ENCODE measurements around the gene VPS4A. TPM values are rescaled to one million over a fixed set of nuclear protein-coding genes. Genes with fewer than 3 reads are reported as not detected.
"Not testable (repeated sequence)": the region's sequence is repeated elsewhere in the genome, so short reads cannot be mapped to it uniquely, and the experiment has no call there.

VPS4A gene
- total RNA-seq, 2 donors from 2014 or later = 34.1 to 34.3 TPM

GRCh38 chr16:69349536-69349935, 38.4 kb downstream of the VPS4A start:
- ATAC-seq (no peak), DNase-seq (no peak)
- intact Hi-C loops (cut with DNase I, micrococcal nuclease) = no loop called here

DNA sequence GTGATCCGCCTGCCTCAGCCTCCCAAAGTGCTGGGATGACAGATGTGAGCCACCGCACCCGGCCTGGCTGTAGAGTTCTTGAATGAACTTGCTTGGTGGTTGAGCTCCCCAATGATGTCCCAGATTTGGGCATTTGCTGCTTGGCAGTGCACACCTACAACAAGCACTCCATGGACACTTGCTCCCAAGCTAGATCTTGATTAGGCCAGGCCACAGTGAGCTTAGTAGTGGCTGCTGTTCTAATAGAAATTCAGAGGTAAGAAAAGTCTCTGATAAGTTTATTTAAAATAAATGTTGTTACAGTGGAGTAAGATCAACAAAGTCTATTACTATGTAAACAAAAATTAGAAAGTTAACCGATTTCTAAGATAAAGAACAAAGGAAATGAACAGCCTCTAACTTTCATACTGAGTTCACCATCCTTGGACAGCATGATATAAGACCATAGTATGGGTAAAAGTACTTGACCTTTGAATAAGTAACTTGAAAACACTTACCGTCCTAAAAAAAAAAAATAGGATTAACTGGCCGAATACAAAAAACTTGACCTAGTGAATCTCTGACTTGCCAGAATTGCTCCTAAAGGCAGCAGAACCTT, 39.5 kb downstream of the VPS4A start:
- DNase-seq = no peak
- peak; percentile 22 for ATAC-seq
- intact Hi-C loops (cut with DNase I, micrococcal nuclease) = no loop called here

GRCh38 chr16:69351309-69352027, 40.3 kb downstream of the VPS4A start, which contains the start of gene TMED6:
TMED6 (minus strand) TSS chr16:69351786; CDS start chr16:69351753, 33 bp downstream.
- peak; percentile 96 for ATAC-seq
- DNase-seq = peak; percentile 67 to 79

DNA sequence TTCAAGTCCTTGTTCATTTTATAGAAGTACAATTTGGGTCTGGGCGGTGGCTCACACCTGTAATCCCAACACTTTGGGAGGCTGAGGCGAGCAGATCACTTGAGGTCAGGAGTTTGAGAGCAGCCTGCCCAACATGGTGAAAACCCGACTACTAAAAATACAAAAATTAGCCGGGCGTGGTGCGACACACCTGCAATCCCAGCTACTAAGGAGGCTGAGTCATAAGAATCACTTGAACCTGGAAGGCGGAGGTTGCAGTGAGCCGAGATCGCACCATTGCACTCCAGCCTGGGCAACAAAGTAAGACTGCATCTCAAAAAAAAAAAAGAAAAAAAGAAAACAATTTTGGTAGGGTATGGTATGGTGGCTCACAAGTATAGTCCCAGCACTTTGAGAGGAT, 48.9 kb downstream of the VPS4A start:
- DNase-seq; intact Hi-C loops (cut with DNase I, micrococcal nuclease): not testable (repeated sequence)
- ATAC-seq = peak; percentile 69

More at GRCh38 chr16:69351309-69352027, 40.3 kb downstream of the VPS4A start, which contains the start of gene TMED6:
- intact Hi-C loops (cut with DNase I, micrococcal nuclease) = no loop called here

DNA sequence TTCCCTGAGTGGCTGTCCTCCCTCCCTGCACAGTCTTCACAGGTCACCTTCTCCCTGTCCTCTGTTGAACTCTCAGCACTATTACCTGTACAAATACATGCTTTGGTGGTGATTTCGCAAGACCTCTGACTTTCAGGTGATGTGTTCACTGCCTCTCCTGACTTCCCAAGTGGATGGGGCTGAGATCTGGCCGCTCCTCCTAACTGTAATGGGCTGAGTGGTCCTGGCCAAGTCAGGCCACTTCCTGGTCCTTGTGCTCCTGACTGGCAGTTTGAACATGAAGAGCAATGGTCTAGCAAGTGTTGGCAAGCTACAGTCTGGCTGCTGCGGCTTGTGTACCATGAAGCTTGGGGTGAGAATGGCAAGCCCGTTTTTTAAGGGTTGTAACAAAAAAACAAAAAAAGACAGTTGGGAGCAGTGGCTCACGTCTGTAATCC, 52.1 kb downstream of the VPS4A start:
- DNase-seq (no peak), ATAC-seq (peak; percentile 7)
- intact Hi-C loops (cut with DNase I, micrococcal nuclease) = no loop called here

DNA sequence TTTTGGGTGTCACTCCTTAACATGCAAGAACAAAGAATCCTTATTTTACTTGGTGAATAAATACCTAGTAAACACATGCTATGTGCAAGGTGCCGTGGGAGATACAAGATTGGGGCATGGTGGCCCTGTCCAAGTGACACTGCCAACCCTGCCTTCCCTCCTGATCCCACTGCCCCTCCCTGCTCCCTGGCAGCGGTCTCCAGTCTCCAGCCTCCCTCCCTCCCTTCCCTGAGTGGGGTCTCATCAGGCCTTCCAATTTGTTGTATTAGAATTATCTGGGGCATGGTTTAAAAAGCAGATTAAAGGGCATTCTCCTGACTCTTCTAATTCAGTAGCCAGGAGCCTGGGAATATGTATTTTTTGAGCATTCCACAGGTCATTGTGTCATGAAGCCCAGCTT, 52.9 kb downstream of the VPS4A start:
- intact Hi-C loops (cut with DNase I, micrococcal nuclease) = no loop called here
- ATAC-seq (no peak), DNase-seq (no peak)

GRCh38 chr16:69365901-69366300, 54.8 kb downstream of the VPS4A start:
- no peak for DNase-seq
- no peak for ATAC-seq
- intact Hi-C loops (cut with DNase I, micrococcal nuclease) = no loop called here

GRCh38 chr16:69366431-69366830, 55.3 kb downstream of the VPS4A start:
- DNase-seq (no peak), ATAC-seq (no peak)
- intact Hi-C loops (cut with DNase I, micrococcal nuclease) = no loop called here

GRCh38 chr16:69367980-69368379, 56.8 kb downstream of the VPS4A start:
- DNase-seq = no peak
- ATAC-seq = no peak
- intact Hi-C loops (cut with DNase I, micrococcal nuclease) = no loop called here

GRCh38 chr16:69368866-69369265, 57.7 kb downstream of the VPS4A start:
- ATAC-seq (no peak), DNase-seq (no peak)
- intact Hi-C loops (cut with DNase I, micrococcal nuclease) = no loop called here

DNA sequence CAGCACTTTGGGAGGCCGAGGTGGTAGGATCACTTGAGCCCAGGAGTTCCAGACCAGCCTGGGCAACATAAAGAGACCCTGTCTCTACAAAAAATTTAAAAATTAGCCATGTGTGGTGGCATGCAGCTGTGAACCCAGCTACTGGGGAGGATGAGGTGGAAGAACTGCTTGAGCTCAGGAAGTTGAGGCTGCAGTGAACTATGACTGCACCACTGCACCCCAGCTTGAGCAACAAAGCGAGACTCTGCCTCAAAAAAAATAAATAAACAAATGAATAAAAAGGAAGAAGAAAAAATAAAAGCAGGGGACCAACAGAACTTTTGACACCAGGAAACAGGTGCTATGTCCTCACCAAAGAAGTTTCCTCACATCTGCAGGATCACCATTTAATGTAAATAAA, 60.4 kb downstream of the VPS4A start:
- intact Hi-C loops (cut with DNase I, micrococcal nuclease) = no loop called here
- ATAC-seq = no peak
- no peak for DNase-seq

DNA sequence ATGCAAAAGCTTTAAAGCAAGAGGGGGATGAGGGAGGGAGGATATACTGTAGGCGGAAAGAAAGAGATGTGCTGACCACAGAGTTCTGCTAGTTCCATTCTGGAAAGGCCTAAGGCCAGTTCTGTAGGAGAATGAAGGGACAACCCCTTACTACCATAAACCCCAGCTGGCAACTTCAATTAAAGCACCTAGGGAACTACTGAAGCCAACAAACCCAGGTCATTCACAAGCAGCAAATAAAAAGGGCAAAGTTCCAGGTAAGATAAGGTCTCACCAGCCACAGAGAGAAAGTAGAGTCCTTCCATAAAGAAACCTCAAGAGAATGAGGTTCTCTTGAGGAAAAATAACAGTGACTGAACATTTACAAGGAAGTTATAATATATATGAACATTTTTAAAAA, 61.9 kb downstream of the VPS4A start:
- ATAC-seq (peak; percentile 98), DNase-seq (no peak)
- intact Hi-C loops (cut with DNase I, micrococcal nuclease) = no loop called here

Other genes starting within 250 kb of the VPS4A start
- gene HAS3, start 205.7 kb upstream of the VPS4A start, total RNA-seq = 10 to 100 TPM in 1 of 2 donors, 1 to 10 TPM in 1; 2.8 to 21.1 TPM
- gene CHTF8, start 178.8 kb upstream of the VPS4A start, total RNA-seq = 10 to 100 TPM; 84.4 to 90.3 TPM
- gene UTP4, start 178.7 kb upstream of the VPS4A start, total RNA-seq = 10 to 100 TPM; 20.8 to 22.9 TPM
- 10 to 100 TPM; 32.0 to 33.8 TPM for gene SNTB2, start 124.2 kb upstream of the VPS4A start, total RNA-seq
- 10 to 100 TPM; 10.1 to 20.5 TPM for gene PDF, start 19.2 kb downstream of the VPS4A start, total RNA-seq
- gene COG8, start 28.2 kb downstream of the VPS4A start, total RNA-seq = 10 to 100 TPM; 31.7 to 36.6 TPM
- 10 to 100 TPM; 19.0 to 22.1 TPM for gene NIP7, start 28.4 kb downstream of the VPS4A start, total RNA-seq
- 1 to 10 TPM; 2.5 to 9.4 TPM for gene TMED6, start 40.4 kb downstream of the VPS4A start, total RNA-seq
- gene TERF2, start 74.7 kb downstream of the VPS4A start, total RNA-seq = 10 to 100 TPM; 33.2 to 36.6 TPM
- gene CYB5B, start 113.3 kb downstream of the VPS4A start, total RNA-seq = 100 to 1,000 TPM; 153 to 186 TPM